Sigmoid colon (tissue), 7 donors: ENCODE measurements around the gene TCF15. TPM values are rescaled to one million over a fixed set of nuclear protein-coding genes. Genes with fewer than 3 reads are reported as not detected.

ENCODE experiments used
- DNase-seq: peaks from one replicate; pipeline ENCODE4 v3.0.0-alpha.2; 2019
- H3K27ac ChIP-seq, 4 donors: fragments of 200-600 bp; sonication (generic); one replicate each; pipeline ENCODE4 v1.5.1; 2016 to 2019; ENCODE audit warnings: mild to moderate bottlenecking in 1 of 4
- H3K27me3 ChIP-seq, 3 donors: fragments of 200-600 bp; sonication (generic); one replicate each; pipeline ENCODE4 v1.5.1; 2019; ENCODE audit warnings: mild to moderate bottlenecking in 1 of 3
- H3K36me3 ChIP-seq, 4 donors: fragments of 200-600 bp; sonication (generic); one replicate each; pipeline ENCODE4 v1.5.1; 2016 to 2019
- H3K4me1 ChIP-seq, 4 donors: fragments of 200-600 bp; sonication (generic); one replicate each; pipeline ENCODE4 v1.5.1; 2017 to 2019
- H3K4me3 ChIP-seq, 4 donors: fragments of 200-600 bp; sonication (generic); one replicate each; pipeline ENCODE4 v1.5.1; 2017 to 2019; ENCODE audit warnings: mild to moderate bottlenecking in 2 of 4, moderate library complexity in 1 of 4
- H3K9me3 ChIP-seq, 4 donors: fragments of 200-600 bp in 3 of 4; sonication (generic) in 3 of 4; one replicate each; pipeline versions ENCODE4 v1.5.1 to v1.6.1; 2013 to 2019
- CTCF ChIP-seq, 4 experiments: fragments of 450-650 bp in 3 of 4; fragments of 200-600 bp in 1 of 4; IDR thresholded peaks; one replicate each; pipeline ENCODE4 v1.5.1; 2016 to 2019; ENCODE audit warnings: antibody characterized with exemption in 4 of 4, mild to moderate bottlenecking in 3 of 4, moderate library complexity in 2 of 4
- EP300 ChIP-seq, 4 donors: sonication (generic); formaldehyde crosslinking; IDR thresholded peaks; one replicate each; pipeline ENCODE4 v1.6.1; 2017; ENCODE audit warnings: antibody characterized with exemption in 4 of 4
- POLR2A ChIP-seq, 2 donors: fragments of 450-650 bp; IDR thresholded peaks; one replicate each; pipeline ENCODE4 v1.6.1; 2016; ENCODE audit warnings: antibody characterized with exemption in 2 of 2, mild to moderate bottlenecking in 2 of 2, moderate library complexity in 2 of 2
- POLR2AphosphoS5 ChIP-seq, 4 donors: sonication (generic); formaldehyde crosslinking; IDR thresholded peaks; one replicate each; pipeline ENCODE4 v1.6.1; 2017; ENCODE audit warnings: antibody characterized with exemption in 4 of 4
- WGBS, 2 donors: extraction: QIAGEN DNeasy Blood & Tissue Kit; methylation state at CpG; one replicate each; pipeline ENCODE4 v1.1.7; 2013; 5-methylcytosine and 5-hydroxymethylcytosine counted together
- intact Hi-C: fragments of 100-400 bp; cut with DNase I; formaldehyde crosslinking; loops from one replicate; pipeline ENCODE4 v1.15.1; 2023
- polyA plus RNA-seq, 3 donors: library from polyadenylated mRNA; stranded (reverse); fragments of 200-250 nt; gene quantifications; one replicate each; pipeline ENCODE4 v1.2.3, GENCODE V29; 2013
- total RNA-seq, 4 donors: library from RNA; depleted of rRNA; stranded (reverse); fragments of >200 nt; gene quantifications; one replicate each; pipeline ENCODE4 v1.1.0, GENCODE V29; 2016
- donor health status: healthy with polysubstance abuse.
- donor health status: Bipolar disorder and iron deficiency.
- donor health status: healthy.

Gene TCF15
- total and polyA plus RNA-seq, 7 donors = 0.20 to 0.66 (median 0.36) TPM; not detected in 4

DNA sequence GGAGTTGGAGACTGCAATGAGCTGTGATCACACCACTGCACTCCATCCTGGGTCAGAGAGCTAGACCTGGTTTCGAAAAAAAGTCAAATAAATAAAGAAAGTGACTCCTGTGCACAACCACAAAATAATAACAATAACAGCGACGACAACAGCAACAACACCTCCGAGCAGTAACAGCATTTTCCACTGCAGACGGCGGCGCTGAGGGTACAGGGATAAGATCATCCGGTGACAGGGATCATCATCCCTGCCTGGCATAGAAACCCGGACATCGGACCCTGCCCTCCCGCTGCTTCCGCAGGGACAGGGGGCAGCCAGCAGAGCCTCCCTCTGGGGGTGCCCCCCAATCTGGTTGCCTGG lies 31.4 kb upstream of the TCF15 start:
- Histone ChIP-seq H3K27ac (no peak overlapping the region), H3K27me3 (peaks cover 0 to 21% (median 9%) of the 10 kb centered on the region in 3 donors), H3K4me3 (no peak overlapping the region), H3K36me3 (no peaks in the 10 kb centered on the region), H3K9me3 (no peaks in the 10 kb centered on the region), H3K4me1 (peaks cover 0 to 15% (median 12%) of the 10 kb centered on the region in 4 donors)
- no peak for DNase-seq
- 12 to 54% methylated on average over 12 of the region's 12 CpGs for WGBS, 2 donors
- intact Hi-C loops = no loop called here
- no peak for TF ChIP-seq CTCF (IDR thresholded peaks at IDR 0.05)

DNA sequence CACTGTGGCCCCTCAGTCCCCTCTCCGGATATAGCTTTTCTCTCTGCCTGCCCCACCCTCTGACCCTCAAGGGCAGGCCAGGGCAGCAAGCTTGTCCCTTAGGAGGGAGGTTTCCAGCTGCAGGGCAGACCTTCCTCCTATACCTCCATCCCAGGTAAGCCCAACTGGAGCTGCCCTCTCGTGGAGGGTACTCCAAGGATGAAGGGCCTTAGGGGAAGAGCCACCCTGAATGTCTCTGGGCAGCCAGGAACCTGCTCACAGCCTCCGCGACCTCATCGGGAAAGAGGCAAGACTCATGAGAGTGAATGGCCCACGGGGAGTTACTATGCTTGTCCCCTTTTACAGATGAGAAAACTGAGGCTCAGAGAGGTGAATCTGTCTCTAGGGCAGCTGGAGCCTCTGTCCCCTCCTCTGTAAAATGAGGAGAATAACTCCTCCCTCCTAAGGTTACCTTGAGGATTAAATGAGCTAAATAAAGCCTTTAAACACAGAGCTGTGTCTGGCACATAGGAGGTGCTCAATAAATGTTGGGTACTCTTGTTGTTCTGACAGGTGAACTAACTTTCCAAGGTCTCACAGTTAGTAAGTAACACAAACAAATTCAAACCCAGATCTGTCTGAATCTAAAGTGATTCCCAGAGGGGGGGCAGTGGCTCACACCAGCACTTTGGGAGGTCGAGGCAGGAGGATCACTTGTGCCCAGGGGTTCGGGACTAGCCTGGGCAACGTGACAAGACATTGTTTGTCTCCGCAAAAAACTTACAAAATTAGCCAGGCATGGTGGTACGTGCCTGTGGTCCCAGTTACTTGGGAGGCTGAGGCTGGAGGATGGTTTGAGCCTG lies 30.8 kb upstream of the TCF15 start:
- Histone ChIP-seq H3K36me3 (no peaks in the 10 kb centered on the region), H3K4me3 (no peak overlapping the region), H3K27me3 (peaks cover 0 to 21% (median 9%) of the 10 kb centered on the region in 3 donors), H3K4me1 (peaks cover 0 to 13% (median 11%) of the 10 kb centered on the region in 4 donors), H3K9me3 (no peaks in the 10 kb centered on the region), H3K27ac (no peak overlapping the region)
- no peak for TF ChIP-seq POLR2A (IDR thresholded peaks at IDR 0.05)
- DNase-seq = no peak
- intact Hi-C loops = no loop called here
- 50 to 69% methylated on average over 11 of the region's 11 CpGs for WGBS, 2 donors

GRCh38 chr20:638579-638978 lies 28.5 kb upstream of the TCF15 start:
- no peak overlapping the region for H3K4me3 ChIP-seq
- intact Hi-C loops = no loop called here
- no peak overlapping the region for H3K27ac ChIP-seq
- no peak for DNase-seq
- peaks cover 0 to 41% (median 9%) of the 10 kb centered on the region in 3 donors for H3K27me3 ChIP-seq
- H3K4me1 ChIP-seq = peaks cover 0 to 7% (median 6%) of the 10 kb centered on the region in 4 donors
- no peaks in the 10 kb centered on the region for H3K36me3 ChIP-seq
- WGBS, 2 donors = 78 to 80% methylated on average over 1 of the region's 1 CpG
- H3K9me3 ChIP-seq = no peaks in the 10 kb centered on the region
- TF ChIP-seq POLR2A (IDR thresholded peaks at IDR 0.05) = no peak
- TF ChIP-seq EP300 (IDR thresholded peaks at IDR 0.05) = no peak
- no peak for TF ChIP-seq CTCF (IDR thresholded peaks at IDR 0.05)
- no peak for TF ChIP-seq POLR2AphosphoS5 (IDR thresholded peaks at IDR 0.05)

- no peak for DNase-seq
- Histone ChIP-seq H3K27ac (no peak overlapping the region), H3K9me3 (no peaks in the 10 kb centered on the region), H3K36me3 (no peaks in the 10 kb centered on the region), H3K27me3 (peaks cover 0 to 33% (median 2%) of the 10 kb centered on the region in 3 donors), H3K4me3 (no peak overlapping the region), H3K4me1 (peaks cover 0 to 4% (median 4%) of the 10 kb centered on the region in 4 donors)
- intact Hi-C loops = no loop called here
- 67 to 81% methylated on average over 2 of the region's 2 CpGs for WGBS, 2 donors
- TF ChIP-seq CTCF (IDR thresholded peaks at IDR 0.05) (no peak), POLR2AphosphoS5 (IDR thresholded peaks at IDR 0.05) (no peak), POLR2A (IDR thresholded peaks at IDR 0.05) (no peak), EP300 (IDR thresholded peaks at IDR 0.05) (no peak)
These were observed 27.4 kb upstream of the TCF15 start for GRCh38 chr20:637559-637958.

GRCh38 chr20:635893-636338 lies 25.8 kb upstream of the TCF15 start:
- Histone ChIP-seq H3K4me1 (no peaks in the 10 kb centered on the region), H3K27me3 (peaks cover 0 to 23% (median 0%) of the 10 kb centered on the region in 3 donors), H3K9me3 (no peaks in the 10 kb centered on the region), H3K27ac (no peak overlapping the region), H3K36me3 (no peaks in the 10 kb centered on the region), H3K4me3 (no peak overlapping the region)
- DNase-seq = no peak
- no peak for TF ChIP-seq POLR2AphosphoS5 (IDR thresholded peaks at IDR 0.05)
- no peak for TF ChIP-seq CTCF (IDR thresholded peaks at IDR 0.05)
- no peak for TF ChIP-seq EP300 (IDR thresholded peaks at IDR 0.05)
- TF ChIP-seq POLR2A (IDR thresholded peaks at IDR 0.05) = no peak
- 49 to 67% methylated on average over 7 of the region's 7 CpGs for WGBS, 2 donors
- intact Hi-C loops = no loop called here
